DND-41 (cell line): ENCODE results near the gene S100A8.

ENCODE experiments used
- CTCF ChIP-seq: IDR thresholded peaks from 2 replicates; pipeline ENCODE4 v1.5.1; 2012; ENCODE audit warnings: borderline replicate concordance, low read length, moderate library complexity, mild to moderate bottlenecking; ENCODE audit not compliant: poor library complexity, severe bottlenecking; ENCODE audit errors: extremely low read depth
- EZH2 ChIP-seq: IDR thresholded peaks from 3 replicates; pipeline ENCODE4 v1.6.1; 2012; ENCODE audit warnings: borderline replicate concordance, low read depth, mild to moderate bottlenecking, moderate library complexity, low read length, inconsistent platforms; ENCODE audit not compliant: severe bottlenecking

- TF ChIP-seq CTCF (peak; percentile 49), EZH2 (no peak)
These were observed 37.5 kb downstream of the S100A8 start for GRCh38 chr1:153353226-153353947.
